Glutamatergic neuron (in vitro differentiated cells): ENCODE results near the gene ALKBH5. TPM values are rescaled to one million over a fixed set of nuclear protein-coding genes. Genes with fewer than 3 reads are reported as not detected.

Source experiments
- DNase-seq: peaks from one replicate; pipeline ENCODE4 v3.0.0; 2022
- H3K27ac Mint-ChIP-seq: one replicate; pipeline ENCODE4 v1.8.0; 2020; ENCODE audit warnings: mild to moderate bottlenecking, mixed read lengths, inconsistent platforms; ENCODE audit not compliant: unreplicated experiment
- H3K27me3 Mint-ChIP-seq: one replicate; pipeline ENCODE4 v1.8.0; 2020; ENCODE audit warnings: mild to moderate bottlenecking, moderate library complexity, mixed read lengths, inconsistent platforms; ENCODE audit not compliant: unreplicated experiment
- H3K36me3 Mint-ChIP-seq: one replicate; pipeline ENCODE4 v1.8.0; 2020; ENCODE audit warnings: mild to moderate bottlenecking, mixed read lengths, inconsistent platforms; ENCODE audit not compliant: unreplicated experiment
- H3K4me1 Mint-ChIP-seq: one replicate; pipeline ENCODE4 v1.8.0; 2020; ENCODE audit warnings: mild to moderate bottlenecking, low read depth, mixed read lengths, inconsistent platforms; ENCODE audit not compliant: unreplicated experiment
- H3K4me3 Mint-ChIP-seq: one replicate; pipeline ENCODE4 v1.8.0; 2020; ENCODE audit warnings: mild to moderate bottlenecking, mixed read lengths, inconsistent platforms; ENCODE audit not compliant: unreplicated experiment
- H3K9me3 Mint-ChIP-seq: one replicate; pipeline ENCODE4 v1.8.0; 2020; ENCODE audit warnings: mild to moderate bottlenecking, moderate library complexity, mixed read lengths, inconsistent platforms; ENCODE audit not compliant: unreplicated experiment
- CTCF ChIP-seq: fragments of 200-600 bp; sonication (generic); IDR thresholded peaks from one replicate; pipeline ENCODE4 v1.5.0; 2021; ENCODE audit not compliant: partially characterized antibody, unreplicated experiment
- total RNA-seq: library from RNA; stranded (reverse); fragmentation: NEBNext Ultra II Directional; extraction: Animal tissue kit (Norgen Biotek cat#: 25700); gene quantifications from one replicate; pipeline ENCODE4 v1.2.1, GENCODE V29; 2021; ENCODE audit not compliant: unreplicated experiment

ALKBH5 gene
- total RNA-seq, 1 donor from 2014 or later = 62.7 TPM

DNA sequence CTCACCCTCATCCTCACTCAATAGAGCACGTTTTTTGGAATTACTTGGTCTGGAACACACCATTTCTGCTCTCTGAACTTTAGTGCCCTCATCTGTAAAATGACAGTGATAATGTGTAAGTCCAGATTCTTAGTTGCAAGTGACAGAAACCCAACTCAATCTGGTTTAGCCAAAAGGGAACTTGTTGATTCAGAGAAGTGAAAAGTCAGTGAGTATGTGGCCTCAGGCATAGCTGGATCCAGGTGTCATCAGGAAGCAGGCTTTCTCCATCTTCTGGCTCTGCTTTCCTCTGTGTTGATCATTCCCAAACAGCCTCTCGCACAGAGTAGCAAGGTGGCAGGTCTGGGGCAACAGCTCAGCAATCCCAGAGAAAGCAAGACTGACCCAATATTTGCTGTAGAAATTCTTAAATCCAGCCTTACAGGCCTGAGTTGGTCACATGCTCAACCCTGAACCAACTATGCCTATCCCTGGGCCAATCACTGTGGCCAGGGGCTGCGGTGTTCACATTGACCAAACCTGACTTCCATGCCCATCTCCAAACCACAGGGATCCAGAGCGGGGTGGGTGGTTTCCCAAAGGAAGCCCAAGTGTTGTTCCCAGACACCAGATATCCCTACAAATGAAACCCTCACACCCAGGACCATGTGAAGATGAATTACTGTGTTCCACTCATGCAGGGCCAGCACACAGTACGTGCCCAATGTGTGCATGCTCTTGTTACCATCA lies 23.3 kb upstream of the ALKBH5 start:
- no peak for TF ChIP-seq CTCF
- H3K9me3 Mint-ChIP-seq = peaks cover 2% of the 10 kb centered on the region
- no peaks in the 10 kb centered on the region for H3K36me3 Mint-ChIP-seq
- H3K4me1 Mint-ChIP-seq = peaks cover 21% of the 10 kb centered on the region
- H3K27me3 Mint-ChIP-seq = peaks cover 13% of the 10 kb centered on the region
- no peak overlapping the region for H3K4me3 Mint-ChIP-seq
- no peak overlapping the region for H3K27ac Mint-ChIP-seq
- DNase-seq = no peak

GRCh38 chr17:18161207-18162145 lies 22.2 kb upstream of the ALKBH5 start:
- Mint-ChIP-seq H3K4me1 (peaks cover 21% of the 10 kb centered on the region), H3K36me3 (no peaks in the 10 kb centered on the region), H3K9me3 (peaks cover 2% of the 10 kb centered on the region), H3K27ac (peak overlapping the region; percentile 12), H3K4me3 (peak overlapping the region; percentile 63), H3K27me3 (peaks cover 13% of the 10 kb centered on the region)
- TF ChIP-seq CTCF = no peak
- DNase-seq = no peak

GRCh38 chr17:18163547-18163946 lies 20.1 kb upstream of the ALKBH5 start:
- H3K27me3 Mint-ChIP-seq = peaks cover 11% of the 10 kb centered on the region
- no peak for TF ChIP-seq CTCF
- no peaks in the 10 kb centered on the region for H3K36me3 Mint-ChIP-seq
- H3K9me3 Mint-ChIP-seq = peaks cover 2% of the 10 kb centered on the region
- peaks cover 21% of the 10 kb centered on the region for H3K4me1 Mint-ChIP-seq
- H3K4me3 Mint-ChIP-seq = no peak overlapping the region
- DNase-seq = no peak
- H3K27ac Mint-ChIP-seq = no peak overlapping the region

- no peaks in the 10 kb centered on the region for H3K9me3 Mint-ChIP-seq
- H3K27ac Mint-ChIP-seq = no peak overlapping the region
These were observed 16.7 kb upstream of the ALKBH5 start for GRCh38 chr17:18166894-18167293.

More at GRCh38 chr17:18166894-18167293, 16.7 kb upstream of the ALKBH5 start:
- Mint-ChIP-seq H3K27me3 (no peaks in the 10 kb centered on the region), H3K4me1 (peaks cover 9% of the 10 kb centered on the region), H3K4me3 (no peak overlapping the region), H3K36me3 (no peaks in the 10 kb centered on the region)
- TF ChIP-seq CTCF = no peak
- no peak for DNase-seq
